OCI-LY7 (cell line): Measurements from ENCODE around the gene TENT5C. TPM values are rescaled to one million over a fixed set of nuclear protein-coding genes. Genes with fewer than 3 reads are reported as not detected.

Source experiments
- BruUV-seq: library from RNA; stranded (reverse); fragments of 400-500 nt; replicated peaks from 2 replicates; lab custom pipeline; 2021; lab: Mats Ljungman, UMichigan
- CTCF ChIA-PET: fragments of 300-600 bp; sonication (Branson Sonifier 250); formaldehyde crosslinking; loops from one replicate; lab custom pipeline; 2022; ENCODE audit warnings: antibody characterized with exemption; ENCODE audit not compliant: unreplicated experiment; lab: Charles Lee
- POLR2A ChIA-PET: fragments of 300-600 bp; sonication (Branson Sonifier 250); formaldehyde crosslinking; loops from one replicate; lab custom pipeline; 2022; ENCODE audit warnings: antibody characterized with exemption; lab: Charles Lee
- DNase-seq: peaks from one replicate; pipeline ENCODE4 v3.0.0-alpha.2; 2015; ENCODE audit warnings: low spot score
- H2AFZ ChIP-seq: fragments of 200-600 bp; sonication (generic), shearing (Covaris generic); 2 replicates; pipeline ENCODE4 v1.6.1; 2014; ENCODE audit warnings: mild to moderate bottlenecking, antibody characterized with exemption, low read length, moderate library complexity
- H3K27ac ChIP-seq: fragments of 200-600 bp; sonication (generic); 2 replicates; pipeline ENCODE4 v1.5.1; 2014; ENCODE audit warnings: mixed run types, low read depth, mild to moderate bottlenecking, moderate library complexity, low read length, inconsistent platforms; ENCODE audit not compliant: poor library complexity, severe bottlenecking
- H3K36me3 ChIP-seq: fragments of 200-600 bp; sonication (generic); 2 replicates; pipeline ENCODE4 v1.6.1; 2014; ENCODE audit warnings: mild to moderate bottlenecking, antibody characterized with exemption, low read length, moderate library complexity, mixed read lengths; ENCODE audit not compliant: insufficient read depth
- H3K4me1 ChIP-seq: fragments of 200-600 bp; sonication (generic); 2 replicates; pipeline ENCODE4 v1.5.1; 2014; ENCODE audit warnings: mild to moderate bottlenecking, low read length; ENCODE audit not compliant: insufficient read depth, poor library complexity, severe bottlenecking
- H3K4me2 ChIP-seq: fragments of 200-600 bp; sonication (generic); 2 replicates; pipeline ENCODE4 v1.6.1; 2014; ENCODE audit warnings: mild to moderate bottlenecking, low read length
- H3K4me3 ChIP-seq: fragments of 200-600 bp; sonication (generic); 2 replicates; pipeline ENCODE4 v1.5.1; 2014; ENCODE audit warnings: mild to moderate bottlenecking, low read depth, low read length; ENCODE audit not compliant: poor library complexity, severe bottlenecking
- H3K79me2 ChIP-seq: fragments of 200-600 bp; sonication (generic); 2 replicates; pipeline ENCODE4 v1.6.1; 2016; ENCODE audit warnings: low read depth, mild to moderate bottlenecking, low read length, moderate library complexity, mixed read lengths; ENCODE audit not compliant: insufficient read depth
- H3K9me2 ChIP-seq: fragments of 200-600 bp; sonication (generic); 2 replicates; pipeline ENCODE4 v1.6.1; 2016; ENCODE audit warnings: mild to moderate bottlenecking, low read length, mixed read lengths; ENCODE audit not compliant: insufficient read depth
- H3K9me3 ChIP-seq: fragments of 200-600 bp; sonication (generic); 2 replicates; pipeline ENCODE4 v1.6.1; 2014; ENCODE audit warnings: mild to moderate bottlenecking, mixed run types, low read length, mixed read lengths
- H4K20me1 ChIP-seq: fragments of 200-600 bp; sonication (generic); 2 replicates; pipeline ENCODE4 v1.6.1; 2014; ENCODE audit warnings: mild to moderate bottlenecking, antibody characterized with exemption, low read length, moderate library complexity, mixed read lengths; ENCODE audit not compliant: insufficient read depth
- EZH2phosphoT487 ChIP-seq: fragments of 200-600 bp; sonication (generic); IDR thresholded peaks from 2 replicates; pipeline ENCODE4 v1.6.1; 2018; ENCODE audit warnings: low read depth, borderline replicate concordance, mild to moderate bottlenecking, mixed run types, antibody characterized with exemption, low read length, moderate library complexity, mixed read lengths
- intact Hi-C: fragments of 100-400 bp; cut with micrococcal nuclease; formaldehyde crosslinking; loops from one replicate; pipeline ENCODE4 v1.10.0; 2022; ENCODE audit not compliant: unreplicated experiment
- total RNA-seq, 2 experiments: library from RNA; depleted of rRNA in 1 of 2; stranded (reverse); fragments of >200 nt in 1 of 2; shearing (Covaris generic) in 1 of 2; gene quantifications; 2 replicates each; pipeline ENCODE4 v1.2.3, GENCODE V29; 2014 to 2022
- TF ChIP-seq, protein P1 (sequence below): fragments of 200-600 bp; sonication (generic); conservative IDR thresholded peaks from 2 replicates; pipeline ENCODE4 v1.5.1; 2014; ENCODE audit warnings: mild to moderate bottlenecking, antibody characterized with exemption, low read length, moderate library complexity, mixed read lengths

The TENT5C gene
- total RNA-seq, 2 experiments from 2014 or later, result 13.3 to 31.1 TPM

DNA sequence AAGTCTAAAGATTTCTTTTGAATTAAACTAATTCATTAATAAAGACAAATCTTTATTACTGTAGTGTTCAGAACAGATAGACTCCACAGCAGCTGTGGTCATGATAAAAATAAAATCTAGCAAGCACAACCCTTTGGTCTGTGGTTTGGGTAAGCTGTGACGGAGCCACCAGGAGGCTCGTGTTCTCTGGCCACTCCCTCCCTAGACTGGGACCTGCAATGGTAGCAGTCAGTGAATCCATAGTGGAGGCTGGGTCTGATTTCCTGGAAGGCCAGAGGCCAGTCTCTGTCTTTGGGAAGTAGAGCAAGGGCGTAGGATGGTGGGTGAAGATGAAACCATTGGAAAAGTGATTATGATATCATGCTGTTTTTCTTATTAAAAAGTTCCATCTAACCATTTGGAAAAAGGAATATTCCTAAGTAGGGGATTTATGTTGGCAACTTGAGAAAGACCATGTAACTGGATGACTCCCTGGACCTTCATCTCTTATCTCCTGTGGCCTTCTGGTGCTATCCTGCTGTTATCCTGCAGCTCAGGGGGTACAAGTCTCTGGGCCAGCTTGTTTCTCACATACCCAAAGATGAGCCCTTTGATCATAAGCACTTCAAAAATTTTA, 39.0 kb downstream of the TENT5C start:
- Histone ChIP-seq H3K4me1 (peaks cover 61% of the 10 kb centered on the region), H2AFZ (peak overlapping the region; percentile 10; the same call in 1 of the 2 replicates), H3K4me2 (peak overlapping the region; percentile 17; the same call in 1 of the 2 replicates), H4K20me1 (no peaks in the 10 kb centered on the region), H3K9me3 (no peaks in the 10 kb centered on the region), H3K36me3 (no peaks in the 10 kb centered on the region), H3K79me2 (no peaks in the 10 kb centered on the region), H3K9me2 (no peaks in the 10 kb centered on the region), H3K4me3 (no peak overlapping the region), H3K27ac (no peak overlapping the region)
- intact Hi-C loops, result no loop called here
- BruUV-seq, result no TSS peak
- CTCF ChIA-PET, result no interaction called here
- POLR2A ChIA-PET, result interaction anchor here (1.3 to 29.0 kb wide), 2 partner anchors 12 to 20 kb away, joined by 3 to 760 read pairs; no protein-coding TSS in a partner anchor
- TF ChIP-seq, protein P1, sequence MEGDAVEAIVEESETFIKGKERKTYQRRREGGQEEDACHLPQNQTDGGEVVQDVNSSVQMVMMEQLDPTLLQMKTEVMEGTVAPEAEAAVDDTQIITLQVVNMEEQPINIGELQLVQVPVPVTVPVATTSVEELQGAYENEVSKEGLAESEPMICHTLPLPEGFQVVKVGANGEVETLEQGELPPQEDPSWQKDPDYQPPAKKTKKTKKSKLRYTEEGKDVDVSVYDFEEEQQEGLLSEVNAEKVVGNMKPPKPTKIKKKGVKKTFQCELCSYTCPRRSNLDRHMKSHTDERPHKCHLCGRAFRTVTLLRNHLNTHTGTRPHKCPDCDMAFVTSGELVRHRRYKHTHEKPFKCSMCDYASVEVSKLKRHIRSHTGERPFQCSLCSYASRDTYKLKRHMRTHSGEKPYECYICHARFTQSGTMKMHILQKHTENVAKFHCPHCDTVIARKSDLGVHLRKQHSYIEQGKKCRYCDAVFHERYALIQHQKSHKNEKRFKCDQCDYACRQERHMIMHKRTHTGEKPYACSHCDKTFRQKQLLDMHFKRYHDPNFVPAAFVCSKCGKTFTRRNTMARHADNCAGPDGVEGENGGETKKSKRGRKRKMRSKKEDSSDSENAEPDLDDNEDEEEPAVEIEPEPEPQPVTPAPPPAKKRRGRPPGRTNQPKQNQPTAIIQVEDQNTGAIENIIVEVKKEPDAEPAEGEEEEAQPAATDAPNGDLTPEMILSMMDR, result no peak
- no peak for TF ChIP-seq EZH2phosphoT487
- DNase-seq, result no peak

DNA sequence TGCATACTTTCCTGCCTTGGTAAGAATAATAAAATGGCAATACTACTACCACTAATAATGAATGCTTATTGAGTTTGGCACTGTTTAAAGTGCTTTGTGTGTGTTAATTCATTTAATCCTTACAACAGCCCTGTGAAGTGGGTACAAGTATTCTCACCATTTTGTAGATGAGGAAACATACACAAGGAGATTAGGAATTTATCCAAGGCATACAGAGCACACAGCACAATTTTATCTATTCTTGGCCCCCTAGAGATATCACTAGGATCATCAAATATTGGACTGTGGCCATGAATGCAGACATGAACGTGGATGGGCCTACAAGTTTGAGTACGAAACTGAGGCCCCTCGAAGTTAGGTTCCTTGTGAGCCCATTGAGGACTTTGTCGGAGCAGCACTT, 39.5 kb downstream of the TENT5C start:
- ChIA-PET POLR2A (interaction anchor here (0.9 to 29.0 kb wide), 2 partner anchors 12 to 15 kb away, joined by 4 to 760 read pairs; no protein-coding TSS in a partner anchor), CTCF (no interaction called here)
- Histone ChIP-seq H3K9me2 (no peaks in the 10 kb centered on the region), H3K27ac (no peak overlapping the region), H3K79me2 (no peaks in the 10 kb centered on the region), H3K4me2 (no peak overlapping the region), H4K20me1 (no peaks in the 10 kb centered on the region), H2AFZ (no peak overlapping the region), H3K9me3 (no peaks in the 10 kb centered on the region), H3K4me3 (no peak overlapping the region), H3K36me3 (no peaks in the 10 kb centered on the region), H3K4me1 (peaks cover 61% of the 10 kb centered on the region)
- TF ChIP-seq, protein P1, result no peak
- no peak for TF ChIP-seq EZH2phosphoT487
- no peak for DNase-seq
- intact Hi-C loops, result no loop called here
- no TSS peak for BruUV-seq
